HG02571 (cell line): ENCODE results near the gene ABCA2.
"Not testable (repeated sequence)": the region's sequence is repeated elsewhere in the genome, so short reads cannot be mapped to it uniquely, and the experiment has no call there.

ENCODE experiments used
- ATAC-seq: cut with Tn5 transposase; IDR thresholded peaks from one replicate; pipeline ENCODE4 v1.9.1; 2021; ENCODE audit warnings: mild to moderate bottlenecking, moderate library complexity; ENCODE audit not compliant: unreplicated experiment

Gene ABCA2

GRCh38 chr9:137016436-137016835 lies 11.6 kb downstream of the ABCA2 start:
- no peak for ATAC-seq

- ATAC-seq = no peak
These were observed 12.1 kb downstream of the ABCA2 start for GRCh38 chr9:137015976-137016375.

GRCh38 chr9:137015540-137015930 lies 12.5 kb downstream of the ABCA2 start:
- ATAC-seq = no peak

GRCh38 chr9:137014776-137015539 lies 13.1 kb downstream of the ABCA2 start:
- no peak for ATAC-seq

GRCh38 chr9:137014166-137014565 lies 13.9 kb downstream of the ABCA2 start:
- ATAC-seq = no peak

DNA sequence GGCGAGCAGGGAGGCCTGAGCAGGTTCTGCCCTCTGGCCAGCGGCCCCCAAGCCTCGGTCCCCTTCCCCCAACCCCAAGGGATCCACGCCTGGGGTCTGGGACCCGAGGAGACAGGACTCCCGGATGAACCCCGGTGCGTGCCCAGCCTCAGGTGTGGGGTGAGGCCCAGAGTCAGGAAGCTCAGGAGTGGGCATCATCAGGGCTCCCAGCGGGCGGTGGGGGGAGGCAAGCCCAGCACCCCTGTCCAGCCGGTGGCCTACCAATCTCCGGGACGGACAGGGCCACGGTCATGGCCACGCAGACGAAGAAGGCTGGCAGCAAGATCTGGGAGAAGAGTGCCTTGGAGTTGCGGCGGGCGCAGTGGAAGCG lies 14.5 kb downstream of the ABCA2 start:
- ATAC-seq = no peak

- no peak for ATAC-seq
These were observed 15.1 kb downstream of the ABCA2 start for GRCh38 chr9:137012694-137013570.

- no peak for ATAC-seq
These were observed 15.9 kb downstream of the ABCA2 start for GRCh38 chr9:137011907-137012675.

GRCh38 chr9:137011156-137011555 lies 16.9 kb downstream of the ABCA2 start:
- no peak for ATAC-seq

DNA sequence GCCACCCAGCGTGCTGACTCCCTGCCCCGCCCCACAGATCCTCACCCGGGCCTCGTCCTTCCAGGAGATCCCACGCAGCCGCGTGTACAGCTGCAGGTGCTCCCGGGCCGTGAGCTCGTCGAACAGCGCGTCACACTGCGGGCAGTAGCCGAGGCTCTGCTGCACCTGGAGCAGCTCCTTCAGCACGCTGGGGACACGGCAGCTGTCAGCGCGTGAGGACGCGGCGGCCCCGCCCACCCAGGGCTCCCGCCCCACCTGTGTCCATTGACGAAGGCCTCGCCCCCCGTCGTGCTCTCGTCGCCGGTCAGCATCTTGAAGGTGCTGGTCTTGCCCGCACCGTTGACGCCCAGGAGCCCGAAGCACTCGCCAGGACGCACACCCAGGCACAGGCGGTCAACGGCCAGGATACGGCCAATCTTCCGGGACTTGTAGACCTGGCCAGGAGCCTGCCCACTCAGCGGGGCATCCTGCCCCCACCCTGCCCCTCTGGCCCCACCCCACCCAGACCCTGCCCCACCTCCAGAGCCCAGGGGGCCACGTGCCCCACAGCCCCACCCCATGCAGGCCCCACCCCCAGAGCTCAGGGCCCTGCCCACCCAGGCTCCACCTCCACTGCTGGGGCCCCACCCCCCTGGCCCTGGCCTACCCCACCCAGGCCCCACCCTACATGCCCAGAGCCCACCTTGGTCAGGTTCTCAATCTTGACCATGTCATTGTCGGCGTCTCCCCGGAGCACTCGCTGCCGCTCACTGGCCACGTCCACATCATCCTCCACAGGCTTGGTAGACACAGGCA lies 17.9 kb downstream of the ABCA2 start:
- no peak for ATAC-seq

DNA sequence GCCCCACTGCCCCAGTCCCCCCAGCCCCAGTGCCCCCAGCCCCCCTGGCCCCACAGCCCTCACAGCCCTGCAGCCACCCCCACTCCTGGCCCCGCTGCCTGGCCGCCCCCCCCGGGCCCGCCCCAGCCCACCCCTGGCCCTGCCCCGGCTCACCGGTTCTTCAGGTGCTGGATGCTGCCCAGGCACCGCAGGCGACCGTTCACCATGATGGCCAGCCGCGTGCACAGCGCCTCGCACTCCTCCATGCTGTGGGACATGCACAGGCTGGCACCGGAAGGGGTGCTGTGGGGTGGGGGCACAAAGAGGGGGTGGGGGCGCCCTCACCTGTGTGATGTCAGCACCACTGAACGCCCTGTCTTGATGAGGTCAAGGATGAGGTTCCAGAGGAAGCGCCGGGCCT lies 18.8 kb downstream of the ABCA2 start:
- ATAC-seq = no peak

DNA sequence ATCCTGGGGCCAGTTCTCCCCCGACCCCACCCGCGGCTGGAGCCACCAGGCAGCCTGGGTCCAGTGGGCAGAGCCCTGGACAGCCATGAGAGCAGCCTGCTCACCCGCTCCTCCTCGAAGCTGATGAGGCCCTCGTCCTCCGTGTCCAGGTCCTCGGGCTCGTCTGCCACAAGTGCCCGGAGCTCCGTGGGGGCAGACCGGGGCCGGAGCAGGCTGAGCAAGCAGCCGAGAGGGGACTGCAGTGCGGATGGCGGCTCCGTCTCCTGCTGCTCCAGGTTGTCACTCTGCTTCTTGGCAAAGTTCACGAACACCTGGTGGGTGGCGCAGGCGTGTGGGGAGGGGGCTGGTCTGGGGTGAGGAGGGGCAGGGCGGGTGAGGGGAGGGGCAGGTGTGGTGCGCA lies 19.7 kb downstream of the ABCA2 start:
- ATAC-seq = no peak

- no peak for ATAC-seq
These were observed 20.2 kb downstream of the ABCA2 start for GRCh38 chr9:137007816-137008270.

- ATAC-seq = no peak
These were observed 20.8 kb downstream of the ABCA2 start for GRCh38 chr9:137007108-137007815.

- ATAC-seq = no peak
These were observed 21.7 kb downstream of the ABCA2 start for GRCh38 chr9:137006116-137007003.

DNA sequence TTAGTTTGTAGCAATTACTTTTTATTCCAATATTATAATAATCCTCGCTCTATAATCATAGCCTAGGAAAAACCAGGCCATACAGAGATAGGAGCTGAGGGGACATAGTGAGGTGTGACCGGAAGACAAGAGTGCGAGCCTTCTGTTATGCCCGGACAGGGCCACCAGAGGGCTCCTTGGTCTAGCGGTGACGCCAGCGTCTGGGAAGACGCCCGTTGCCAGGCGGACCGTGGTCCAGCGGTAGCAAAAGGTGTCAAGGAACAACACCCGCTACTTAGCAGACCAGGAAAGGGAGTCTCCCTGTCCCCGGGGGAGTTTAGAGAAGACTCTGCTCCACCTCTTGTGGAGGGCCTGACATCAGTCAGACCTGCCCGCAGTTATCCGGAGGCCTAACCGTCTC lies 23.8 kb downstream of the ABCA2 start:
- not testable (repeated sequence) for ATAC-seq

DNA sequence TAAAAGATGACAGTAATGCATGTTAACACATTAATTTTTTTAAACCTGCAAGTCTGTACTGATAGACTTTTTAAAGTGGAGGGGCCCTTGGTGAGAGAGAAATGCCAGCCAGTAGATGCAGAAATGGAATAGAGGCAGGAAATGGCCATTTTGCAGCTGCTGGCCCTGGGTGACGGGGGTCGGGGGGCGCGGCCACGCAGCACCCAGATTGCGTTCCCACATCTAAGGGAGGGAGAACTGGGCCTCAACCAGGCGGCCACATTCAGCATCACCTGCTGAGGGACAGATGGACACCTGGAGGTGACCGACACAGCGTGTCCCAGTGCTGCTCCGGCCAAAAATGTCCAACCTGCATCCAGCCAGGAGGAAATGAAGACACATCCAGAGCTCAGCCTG lies 25.4 kb downstream of the ABCA2 start:
- ATAC-seq = no peak

- ATAC-seq = no peak
These were observed 26.0 kb downstream of the ABCA2 start for GRCh38 chr9:137001857-137002645.
